ENCODE measurements around the gene MKLN1.
A peak's percentile ranks its signal among the peaks of the same experiment; 100 is the strongest.
"Not testable (repeated sequence)": the region's sequence is repeated elsewhere in the genome, so short reads cannot be mapped to it uniquely, and the experiment has no call there.

The MKLN1 gene

DNA sequence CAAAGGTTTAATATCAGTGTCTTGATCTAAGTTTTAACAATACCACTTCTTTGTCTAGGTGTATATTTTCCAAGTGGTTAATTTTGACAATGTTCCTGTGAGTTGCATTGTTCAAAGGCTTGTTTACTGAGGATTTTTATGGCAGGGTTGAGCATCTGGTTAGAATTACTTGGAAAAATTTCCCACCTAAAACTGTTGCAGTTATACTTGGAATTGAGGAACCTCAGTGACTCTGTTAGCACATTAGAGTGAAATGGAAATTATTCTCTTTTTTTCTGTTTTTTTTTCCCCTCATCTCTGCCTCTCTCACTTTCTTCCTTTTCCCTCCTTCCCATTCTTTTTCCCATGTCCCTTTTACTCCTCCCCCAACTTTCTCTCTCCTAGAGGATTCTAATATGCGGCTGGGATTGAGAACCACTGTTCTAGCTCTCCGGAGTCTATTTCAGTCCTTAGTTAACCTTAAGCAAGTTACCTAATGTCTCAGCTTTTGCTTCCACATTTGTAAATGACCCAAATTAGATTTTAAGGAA lies 121.8 kb downstream of the MKLN1 start:
- H3K27ac ChIP-seq, result no peak overlapping the region
- DNase-seq (ENCODE audit: low read depth, low spot score), result no peak

DNA sequence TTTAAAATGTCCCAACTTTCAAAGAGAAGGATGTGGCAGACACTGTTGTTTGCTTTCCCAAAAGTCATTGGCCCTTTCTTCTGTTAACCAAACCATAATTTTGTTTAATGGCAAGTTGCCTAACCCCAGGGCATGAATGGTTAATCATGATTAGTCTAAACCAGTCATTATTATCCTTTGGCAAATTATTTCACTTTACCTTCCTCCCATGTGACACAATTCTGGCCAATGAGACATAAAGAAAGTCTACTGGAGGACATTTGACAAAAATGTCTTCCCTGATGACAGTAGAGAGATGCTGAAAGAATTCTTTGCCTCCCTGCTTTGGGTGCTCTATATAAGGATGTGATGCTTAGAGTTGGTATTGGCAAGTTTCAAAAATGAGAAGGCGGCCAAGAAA lies 126.8 kb downstream of the MKLN1 start:
- no peak for DNase-seq (ENCODE audit: low read depth, low spot score)
- no peak overlapping the region for H3K27ac ChIP-seq

DNA sequence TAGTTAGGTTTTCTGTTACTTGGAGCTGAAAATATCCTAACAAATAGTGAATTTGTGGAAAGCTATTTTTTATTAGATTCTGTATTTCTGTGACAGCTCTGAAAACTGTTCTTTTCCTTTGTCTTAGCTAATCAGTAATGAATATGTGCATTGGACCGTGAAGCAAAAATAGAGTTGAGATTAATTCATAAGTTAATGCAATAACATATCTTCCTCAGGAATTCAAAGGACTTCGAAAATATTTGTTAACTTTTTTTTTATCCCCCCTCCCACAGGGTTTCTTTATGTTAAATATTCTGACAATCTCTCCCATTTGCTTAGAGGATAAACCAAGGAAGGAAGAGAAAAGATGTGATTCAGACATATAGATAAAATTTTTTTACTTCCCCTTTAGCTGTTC lies 127.3 kb downstream of the MKLN1 start:
- H3K27ac ChIP-seq, result no peak overlapping the region
- no peak for DNase-seq (ENCODE audit: low read depth, low spot score)

DNA sequence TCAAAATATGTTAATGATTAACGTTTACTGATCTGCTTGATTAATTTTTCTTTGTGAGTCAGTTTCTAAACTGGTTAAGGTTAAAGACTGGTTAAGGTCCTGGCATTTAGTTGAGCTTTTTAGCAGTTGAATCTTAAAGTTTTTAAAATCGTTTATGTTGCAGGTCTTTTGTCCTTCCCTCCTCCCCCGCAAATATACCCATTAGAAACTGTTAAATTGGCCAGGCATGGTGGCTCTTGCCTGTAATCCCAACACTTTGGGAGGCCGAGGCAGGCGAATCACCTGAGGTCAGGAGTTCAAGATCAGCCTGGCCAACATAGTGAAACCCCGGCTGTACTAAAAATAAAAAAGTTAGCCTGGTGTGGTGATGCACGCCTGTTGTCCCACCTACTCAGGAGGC lies 127.9 kb downstream of the MKLN1 start:
- no peak for DNase-seq (ENCODE audit: low read depth, low spot score)

DNA sequence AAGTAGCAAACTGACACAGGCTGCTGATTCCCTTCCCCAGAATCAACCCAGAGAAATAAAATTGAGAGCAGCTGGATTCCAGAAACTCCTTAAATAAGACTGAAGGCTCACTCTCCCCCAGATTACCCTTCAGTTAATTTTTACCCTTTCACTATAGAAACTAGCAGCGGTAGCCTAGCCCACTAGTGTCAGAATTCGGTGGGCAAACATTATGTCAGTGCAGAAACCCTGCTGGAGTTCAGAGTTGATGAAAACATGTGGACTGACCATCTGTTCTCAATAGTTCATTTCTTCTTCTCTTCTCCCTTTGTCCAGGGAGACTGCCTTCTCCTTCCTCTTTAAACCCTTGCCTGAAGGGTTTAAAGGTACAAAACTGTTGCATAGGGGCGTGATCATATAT lies 128.7 kb downstream of the MKLN1 start:
- DNase-seq (ENCODE audit: low read depth, low spot score), result no peak
- H3K27ac ChIP-seq, result no peak overlapping the region

More for the DNA sequence above, 127.9 kb downstream of the MKLN1 start:
- H3K27ac ChIP-seq, result no peak overlapping the region

DNA sequence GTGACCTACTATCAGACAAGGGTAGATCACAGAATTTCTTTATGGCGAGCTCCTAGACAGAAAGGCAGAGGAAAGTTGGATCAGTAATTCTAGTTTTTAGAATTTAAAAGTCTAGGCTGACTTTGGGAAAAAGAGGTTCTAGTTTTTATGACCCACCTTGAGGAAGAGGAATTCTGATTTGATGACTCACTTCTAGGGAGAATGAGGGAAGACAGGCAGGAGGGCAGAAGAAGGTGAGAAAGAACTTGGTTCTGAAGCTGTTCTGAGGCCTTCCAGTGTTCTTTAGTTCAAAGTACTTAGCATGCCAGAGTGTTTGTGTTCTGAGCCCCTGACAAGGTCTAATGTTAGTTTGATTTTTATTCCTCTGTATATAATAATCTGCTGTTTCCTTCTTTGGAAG lies 131.6 kb downstream of the MKLN1 start:
- H3K27ac ChIP-seq, result no peak overlapping the region
- DNase-seq (ENCODE audit: low read depth, low spot score), result peak; percentile 2

DNA sequence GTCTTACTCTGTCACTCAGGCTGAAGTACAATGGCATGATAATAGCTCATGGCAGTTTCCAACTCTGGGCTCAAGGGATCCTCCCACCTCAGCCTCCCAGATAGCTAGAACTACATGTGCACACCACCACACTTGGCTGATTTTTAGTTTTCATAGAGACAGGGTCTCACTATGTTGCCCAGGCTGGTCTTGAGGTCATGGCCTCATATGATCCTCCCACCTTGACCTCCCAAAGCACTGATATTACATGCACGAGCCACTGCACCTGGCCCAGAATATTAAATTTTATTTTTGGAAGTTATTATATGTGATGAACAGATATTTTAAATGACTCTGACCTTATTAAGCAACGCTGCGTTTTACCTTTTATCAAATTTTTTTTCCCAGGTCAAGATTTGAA lies 134.4 kb downstream of the MKLN1 start:
- DNase-seq (ENCODE audit: low read depth, low spot score), result no peak
- H3K27ac ChIP-seq, result no peak overlapping the region

DNA sequence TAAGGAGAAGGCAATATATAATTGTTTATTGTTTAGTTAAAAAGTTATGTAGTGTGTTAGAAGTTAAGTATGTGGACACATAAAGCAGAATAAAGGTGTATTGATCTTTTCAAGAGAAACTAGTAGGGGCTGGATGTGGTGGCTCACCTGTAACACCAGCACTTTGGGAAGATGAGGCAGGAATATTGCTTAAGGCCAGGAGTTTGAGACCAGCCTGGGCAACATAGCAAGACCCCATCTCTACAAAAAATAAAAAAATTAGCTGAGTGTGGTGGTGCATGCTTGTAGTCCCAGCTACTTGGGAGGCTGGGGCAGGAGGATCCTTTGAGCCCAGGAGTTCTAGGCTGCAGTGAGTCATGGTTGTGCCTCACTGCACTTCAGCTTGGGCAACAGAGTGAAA lies 135.0 kb downstream of the MKLN1 start:
- not testable (repeated sequence) for DNase-seq (ENCODE audit: low read depth, low spot score); H3K27ac ChIP-seq

DNA sequence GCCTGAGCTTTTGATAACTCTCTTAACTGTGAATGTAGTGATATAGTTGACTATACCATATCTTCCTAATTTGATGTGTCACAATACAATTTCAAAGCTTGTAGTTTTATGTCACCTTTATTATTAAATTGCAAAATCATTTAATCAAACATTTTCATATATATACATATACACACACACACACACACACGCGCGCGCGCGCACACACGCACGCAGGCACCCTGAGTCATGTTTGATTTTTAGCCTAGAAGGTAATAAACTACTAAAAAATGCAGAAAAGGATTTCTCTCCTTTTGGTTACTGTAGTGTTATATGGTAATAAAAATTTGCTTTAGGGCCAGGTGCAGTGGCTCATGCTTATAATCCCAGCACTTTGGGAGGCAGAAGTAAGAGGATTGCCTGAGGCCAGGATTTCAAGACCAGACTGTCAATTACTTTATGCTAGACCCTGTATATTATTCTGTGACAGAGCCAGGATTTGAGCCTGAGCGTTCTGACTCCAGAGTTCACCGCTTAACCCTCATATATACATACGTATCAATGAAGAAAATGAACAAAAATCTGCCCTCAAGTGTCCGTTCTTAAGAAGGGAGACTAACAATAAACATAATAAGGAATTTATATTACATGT lies 139.2 kb downstream of the MKLN1 start:
- DNase-seq (ENCODE audit: low read depth, low spot score), result no peak
- no peak overlapping the region for H3K27ac ChIP-seq

DNA sequence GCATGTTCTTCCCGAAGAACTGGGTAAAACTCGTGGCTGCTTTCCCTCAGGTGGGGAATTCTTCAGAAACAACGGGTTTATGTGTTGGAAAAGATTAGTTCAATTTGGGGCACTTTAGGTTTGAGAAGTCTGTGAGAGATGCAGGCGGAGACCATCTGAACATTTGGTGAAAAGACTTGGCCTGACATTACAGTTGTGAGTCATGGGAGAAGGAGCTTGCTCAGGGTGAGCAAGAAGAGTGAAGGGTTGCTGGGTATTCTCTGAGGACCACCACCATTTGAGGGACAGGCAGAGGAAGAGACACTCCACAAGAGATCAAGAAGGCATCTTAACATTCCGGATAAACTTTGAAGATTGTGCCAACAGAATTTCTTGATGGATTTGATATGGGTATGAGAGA lies 140.1 kb downstream of the MKLN1 start:
- DNase-seq (ENCODE audit: low read depth, low spot score), result no peak
- no peak overlapping the region for H3K27ac ChIP-seq

DNA sequence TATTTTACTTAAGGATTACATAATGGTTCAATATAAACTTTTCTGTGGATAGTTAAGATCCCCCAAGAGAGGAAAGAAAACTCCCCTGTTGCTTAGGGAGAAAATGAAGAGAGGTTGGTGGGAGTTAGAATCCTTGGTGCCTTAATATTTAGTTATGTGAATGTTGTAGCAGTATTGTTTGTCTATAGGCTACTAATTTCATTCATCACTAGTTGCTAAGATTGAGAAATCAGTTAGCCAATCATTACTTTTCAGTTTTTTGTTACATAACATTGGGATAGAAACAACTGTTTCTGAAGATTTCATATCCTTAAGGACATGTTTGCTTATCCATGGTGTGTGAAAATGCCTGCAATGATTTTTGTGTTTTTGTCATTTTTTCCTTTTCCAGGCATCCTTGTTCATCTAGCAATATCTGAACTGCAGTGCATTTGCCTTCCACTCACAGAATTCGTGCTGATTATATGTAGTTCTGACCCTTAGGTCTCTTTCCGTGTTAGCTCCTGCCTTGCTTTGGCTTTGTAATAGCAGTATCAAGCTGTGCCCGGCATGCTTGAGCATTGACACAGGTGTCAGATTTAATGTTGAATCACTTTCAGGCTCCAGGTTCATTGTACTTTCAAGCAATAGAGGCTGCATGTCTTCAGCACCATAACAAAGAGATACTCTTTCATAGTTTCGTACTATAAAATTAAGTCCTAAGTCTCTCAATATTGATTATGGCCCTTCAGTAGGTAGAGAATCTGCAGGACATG lies 143.8 kb downstream of the MKLN1 start:
- DNase-seq (ENCODE audit: low read depth, low spot score), result no peak
- no peak overlapping the region for H3K27ac ChIP-seq

DNA sequence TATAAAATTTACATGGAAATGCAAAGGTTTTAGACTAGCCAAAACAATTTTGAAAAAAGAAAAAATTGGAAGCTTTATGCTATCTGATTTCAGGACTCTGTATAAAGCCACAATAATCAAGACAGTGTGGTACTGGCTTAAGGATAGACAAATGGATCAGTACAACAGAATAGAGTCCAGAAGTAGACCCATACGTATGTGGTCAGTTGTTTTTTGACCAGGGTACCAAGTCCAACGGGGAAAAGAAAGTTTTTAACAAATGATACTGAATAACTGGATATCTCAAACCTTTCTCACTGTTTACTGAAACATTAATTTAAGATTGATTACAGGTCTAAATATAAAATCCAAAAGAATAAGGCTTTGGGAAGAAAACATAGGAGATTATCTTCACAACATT lies 149.1 kb downstream of the MKLN1 start:
- DNase-seq (ENCODE audit: low read depth, low spot score), result no peak
- H3K27ac ChIP-seq, result no peak overlapping the region

DNA sequence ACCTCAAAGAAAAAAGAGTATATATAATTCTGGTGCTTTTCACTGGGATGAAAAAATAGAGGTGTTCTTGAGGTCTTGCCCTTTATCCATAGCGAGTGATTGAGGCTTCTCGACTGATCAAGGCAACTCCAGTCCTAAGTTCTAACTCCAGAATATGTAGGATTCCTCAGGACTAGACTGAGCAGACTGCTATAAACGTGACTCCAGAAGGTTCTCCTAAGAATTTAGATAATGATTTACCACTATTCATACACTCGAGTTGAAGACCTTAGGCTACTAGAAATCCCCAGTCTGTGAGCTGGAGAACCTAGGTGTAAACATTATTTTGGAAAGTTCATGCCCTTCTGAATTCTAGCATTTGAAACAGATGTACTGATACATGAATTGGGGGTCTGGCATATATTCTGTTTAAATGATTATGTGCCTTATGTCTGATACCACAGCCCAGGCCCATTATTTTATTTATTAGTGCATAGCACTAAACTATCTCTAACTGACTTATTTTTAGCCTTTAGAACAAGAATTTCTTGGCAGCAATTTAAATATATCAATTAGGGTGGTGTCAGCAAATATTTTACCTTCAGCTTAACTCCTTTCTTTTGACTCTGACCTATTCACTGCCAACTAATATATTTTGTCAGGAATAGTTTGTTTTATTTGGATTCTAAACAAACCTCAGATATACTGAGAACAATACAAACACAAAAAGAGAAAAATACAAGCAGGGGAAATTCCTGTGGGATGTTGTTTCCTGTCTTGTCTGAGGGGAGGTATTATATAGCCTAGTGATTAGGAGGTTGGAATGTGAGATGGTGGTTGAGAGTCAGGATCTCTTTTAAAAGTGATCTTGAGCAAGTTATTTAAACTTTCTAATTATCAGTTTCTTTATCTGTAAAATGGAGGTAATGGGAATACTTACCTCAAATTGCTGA lies 153.0 kb downstream of the MKLN1 start:
- DNase-seq (ENCODE audit: low read depth, low spot score), result no peak
- H3K27ac ChIP-seq, result no peak overlapping the region

DNA sequence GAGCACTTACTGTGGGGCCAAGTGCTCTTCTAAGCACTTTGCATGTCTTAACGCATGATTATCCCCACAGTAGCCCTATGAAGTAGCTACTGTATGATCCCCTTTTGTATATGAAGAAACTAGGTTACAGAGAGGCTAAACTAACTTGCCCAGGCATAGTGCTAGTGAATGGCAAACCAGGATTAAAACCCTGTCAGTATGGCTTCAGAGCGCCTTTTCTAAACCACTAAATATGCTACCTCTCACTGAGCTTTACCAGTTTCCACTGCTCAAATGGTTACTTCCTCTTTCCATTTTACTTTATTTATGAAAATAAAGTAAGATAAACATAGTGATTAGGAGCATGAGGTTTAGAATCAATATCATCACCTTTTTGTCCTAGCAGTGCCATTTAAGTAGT lies 155.1 kb downstream of the MKLN1 start:
- no peak for DNase-seq (ENCODE audit: low read depth, low spot score)
- no peak overlapping the region for H3K27ac ChIP-seq

DNA sequence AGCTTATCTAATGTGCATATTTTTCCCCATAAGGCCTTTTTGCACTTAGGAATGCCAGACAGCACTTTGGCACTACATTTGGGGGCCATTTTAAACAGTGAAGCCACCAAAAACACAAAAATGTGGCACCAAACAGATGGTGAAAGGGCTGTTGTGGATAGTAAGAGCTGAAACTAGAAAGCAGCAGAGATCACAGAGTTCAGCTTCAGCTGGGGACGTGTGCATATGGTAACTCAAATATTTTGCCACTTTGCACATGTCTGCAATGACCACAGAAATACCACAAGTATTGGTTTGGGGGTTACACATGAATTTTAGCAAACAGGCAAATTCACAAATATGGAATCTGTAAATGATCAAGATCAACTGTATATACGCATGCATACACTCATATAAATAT lies 155.9 kb downstream of the MKLN1 start:
- DNase-seq (ENCODE audit: low read depth, low spot score), result no peak
- no peak overlapping the region for H3K27ac ChIP-seq

DNA sequence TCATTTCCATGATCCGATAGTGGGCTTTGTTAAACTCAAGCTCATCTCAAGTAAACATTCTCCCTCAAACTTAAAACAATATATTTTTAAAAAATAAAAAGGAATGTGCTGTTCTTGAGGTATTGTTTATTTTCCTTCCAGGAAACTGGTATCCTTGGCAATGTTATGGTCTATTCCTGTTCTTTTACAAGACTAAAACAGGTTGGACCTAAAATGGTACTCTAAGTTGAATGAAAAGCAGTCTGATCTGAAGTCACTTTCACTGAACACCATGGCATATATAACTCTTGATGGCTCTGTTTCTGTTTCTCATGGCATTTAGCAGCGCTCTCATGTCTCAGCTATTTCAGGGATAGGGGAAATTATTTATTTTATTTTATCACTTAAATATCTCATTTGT lies 158.7 kb downstream of the MKLN1 start:
- DNase-seq (ENCODE audit: low read depth, low spot score), result no peak
- no peak overlapping the region for H3K27ac ChIP-seq

DNA sequence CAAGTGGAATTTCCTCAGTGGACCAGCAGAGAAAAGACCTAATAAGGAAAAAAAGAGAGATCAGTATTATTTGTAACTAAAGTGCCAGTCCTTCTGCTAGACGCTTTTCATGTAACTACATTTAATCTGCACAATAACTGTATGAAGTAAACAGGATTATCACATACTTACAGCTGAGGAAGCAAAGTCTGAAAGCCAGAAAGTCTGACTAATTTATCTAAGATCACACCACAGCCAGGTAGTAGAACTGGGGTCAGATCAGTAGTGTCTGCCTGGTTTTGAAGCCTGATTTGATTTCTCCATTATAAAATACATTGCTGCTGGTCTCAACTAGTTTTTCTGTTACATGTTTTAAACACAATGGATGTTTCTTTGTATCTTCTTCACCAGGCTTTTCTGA lies 159.5 kb downstream of the MKLN1 start:
- no peak for DNase-seq (ENCODE audit: low read depth, low spot score)
- H3K27ac ChIP-seq, result no peak overlapping the region

DNA sequence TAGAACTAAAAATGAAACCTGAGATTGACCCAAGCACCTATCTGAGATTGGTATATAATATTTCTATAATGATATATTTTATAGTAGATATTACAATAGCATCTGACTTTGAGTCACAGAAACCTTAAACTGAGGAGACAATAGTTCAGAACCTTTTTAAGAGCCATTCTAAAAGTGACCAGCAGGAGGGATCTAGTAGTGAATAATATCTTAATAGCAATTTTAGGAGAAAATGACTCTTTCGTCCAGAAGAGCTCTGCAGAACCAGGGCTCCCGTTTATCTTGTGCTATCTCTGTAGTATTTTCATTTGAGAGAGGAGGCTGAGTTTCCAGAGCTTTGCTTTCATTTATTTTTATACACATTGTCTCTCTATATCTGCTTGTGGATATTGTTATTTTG lies 160.7 kb downstream of the MKLN1 start:
- no peak for DNase-seq (ENCODE audit: low read depth, low spot score)
- H3K27ac ChIP-seq, result no peak overlapping the region

DNA sequence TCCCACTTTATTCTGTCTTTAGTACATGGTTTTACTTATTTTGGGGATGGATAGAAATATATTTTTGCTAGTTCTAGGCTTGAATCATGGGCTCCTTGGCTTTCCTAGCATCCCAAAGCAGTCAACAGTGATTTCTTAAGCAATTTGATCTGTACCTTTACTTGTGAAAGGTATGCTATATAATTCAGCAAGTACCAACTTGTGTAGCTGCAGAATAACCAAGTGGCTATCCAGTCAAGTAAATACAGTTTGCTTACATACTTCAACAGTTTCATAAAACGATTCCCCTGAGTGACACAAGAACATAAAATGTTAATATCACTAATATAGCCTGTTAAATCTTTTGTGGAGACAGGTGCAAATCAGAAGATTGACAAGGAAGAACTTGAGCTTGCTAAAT lies 161.5 kb downstream of the MKLN1 start:
- no peak overlapping the region for H3K27ac ChIP-seq
- peak; percentile 10 for DNase-seq (ENCODE audit: low read depth, low spot score)

DNA sequence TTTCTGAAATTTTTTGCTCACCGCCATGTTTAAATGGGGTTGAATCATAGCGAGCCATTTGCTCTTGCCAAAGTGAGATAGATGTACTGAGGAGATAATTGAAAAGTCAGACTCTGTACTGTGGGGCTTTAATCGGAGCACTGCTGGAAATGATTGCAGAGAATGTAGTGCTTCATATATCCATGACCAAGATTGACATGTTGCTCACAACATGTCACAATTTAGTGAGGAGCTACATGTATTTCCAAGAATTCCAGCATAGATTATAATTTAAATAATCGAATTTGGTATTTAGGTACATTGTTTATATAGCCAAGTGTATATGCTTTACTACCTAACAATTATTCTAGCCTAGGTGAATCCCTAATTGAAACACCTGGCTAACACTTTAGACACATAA lies 162.2 kb downstream of the MKLN1 start:
- H3K27ac ChIP-seq, result no peak overlapping the region
- DNase-seq (ENCODE audit: low read depth, low spot score), result no peak

DNA sequence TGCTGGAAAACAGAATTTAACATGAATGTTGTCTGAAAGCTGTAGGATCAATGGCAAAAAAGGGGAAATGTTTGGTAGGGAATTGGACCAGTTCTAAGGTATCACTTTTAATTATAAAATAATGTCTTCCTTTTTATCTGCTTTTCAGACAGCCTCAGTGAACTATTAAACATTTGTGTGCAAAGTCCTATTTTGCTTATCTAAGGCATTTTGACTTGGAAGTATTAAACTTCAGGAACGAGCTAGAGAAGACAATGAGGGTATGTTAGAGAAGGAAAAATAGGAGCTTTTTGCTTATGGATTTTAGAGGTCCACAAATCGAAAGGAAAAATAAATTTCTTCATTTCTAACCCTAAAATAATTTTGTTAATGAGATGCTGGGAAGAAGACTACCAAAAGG lies 165.4 kb downstream of the MKLN1 start:
- no peak overlapping the region for H3K27ac ChIP-seq
- DNase-seq (ENCODE audit: low read depth, low spot score), result no peak
